Right cardiac atrium (tissue), 5 donors: Measurements from ENCODE around the gene ABCF2. TPM values are rescaled to one million over a fixed set of nuclear protein-coding genes. Genes with fewer than 3 reads are reported as not detected.

ENCODE experiments used
- ATAC-seq, 2 donors: fragments of 200-7000 bp; cut with Tn5 transposase; one replicate each; pipeline versions ENCODE4 v1.8.0 to v1.9.1; 2020; ENCODE audit warnings: moderate library complexity in 2 of 2, mild to moderate bottlenecking in 1 of 2
- DNase-seq, 3 donors: peaks; one replicate each; pipeline ENCODE4 v3.0.0-alpha.2; 2020
- H3K27ac ChIP-seq: one replicate; pipeline ENCODE4 v1.5.1; 2013; ENCODE audit warnings: mild to moderate bottlenecking, low read length, control low read depth, moderate library complexity
- H3K27me3 ChIP-seq: one replicate; pipeline ENCODE4 v1.6.1; 2013; ENCODE audit not compliant: control insufficient read depth, insufficient read depth
- H3K4me1 ChIP-seq: one replicate; pipeline ENCODE4 v1.6.1; 2013; ENCODE audit warnings: low read length; ENCODE audit not compliant: control insufficient read depth, insufficient read depth
- H3K4me3 ChIP-seq: one replicate; pipeline ENCODE4 v1.5.1; 2013; ENCODE audit warnings: low read length, control low read depth
- H3K9me3 ChIP-seq: one replicate; pipeline ENCODE4 v1.6.1; 2013; ENCODE audit warnings: low read length; ENCODE audit not compliant: control insufficient read depth
- WGBS: extraction: QIAGEN DNeasy Blood & Tissue Kit; methylation state at CpG from one replicate; pipeline ENCODE4 v1.1.7; 2013; 5-methylcytosine and 5-hydroxymethylcytosine counted together
- intact Hi-C, 4 donors: fragments of 100-400 bp; cut with DNase I; formaldehyde crosslinking; loops; one replicate each; pipeline versions ENCODE4 v1.11.0 to v1.14.0; 2022 to 2023
- polyA plus RNA-seq: library from polyadenylated mRNA; stranded (reverse); fragments of 200-250 nt; gene quantifications from one replicate; pipeline ENCODE4 v1.2.3, GENCODE V29; 2013
- total RNA-seq, 4 donors: library from RNA; stranded (reverse); fragmentation: NEBNext Ultra II Directional; extraction: Animal tissue kit (Norgen Biotek cat#: 25700); gene quantifications; one replicate each; pipeline ENCODE4 v1.2.1, GENCODE V29; 2021
- donor health status: healthy with polysubstance abuse.
- donor health status: DM: no; HTN: yes; CAD: no.
- donor health status: DM: no; HTN: no; CAD: no.
- donor health status: DM: no; HTN: yes; CAD: no; lungs with severe emphysema.
- donor health status: DM: yes; HTN: yes; CAD: no.

The ABCF2 gene
- total and polyA plus RNA-seq, 5 donors: 17.8 to 34.5 (median 25.6) TPM

DNA sequence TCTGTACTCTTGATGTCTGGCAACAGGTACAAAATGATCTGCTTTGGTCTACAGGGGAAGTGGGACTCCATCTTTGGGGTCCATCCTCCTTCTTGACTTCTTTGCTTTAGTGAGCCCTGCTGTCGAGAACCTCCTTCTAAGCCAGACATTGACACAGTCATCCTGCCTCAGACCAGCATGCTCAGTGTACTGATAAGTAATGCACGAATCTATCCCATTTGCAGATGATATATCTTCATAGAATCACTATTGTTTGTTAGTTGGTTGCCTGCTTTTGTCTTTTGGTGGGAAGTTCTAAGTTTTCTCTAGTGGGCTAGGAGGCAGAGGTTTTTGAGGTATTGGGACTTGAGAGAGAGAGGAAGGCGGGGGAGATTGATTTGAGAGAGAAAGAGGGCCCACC lies 25.7 kb downstream of the ABCF2 start:
- DNase-seq (no peak), ATAC-seq (no peak)
- Histone ChIP-seq H3K4me1 (no peaks in the 10 kb centered on the region), H3K27ac (no peak overlapping the region), H3K27me3 (no peaks in the 10 kb centered on the region), H3K9me3 (no peaks in the 10 kb centered on the region), H3K4me3 (no peak overlapping the region)
- WGBS: 86% methylated on average over 3 of the region's 3 CpGs
- intact Hi-C loops: no loop called here

DNA sequence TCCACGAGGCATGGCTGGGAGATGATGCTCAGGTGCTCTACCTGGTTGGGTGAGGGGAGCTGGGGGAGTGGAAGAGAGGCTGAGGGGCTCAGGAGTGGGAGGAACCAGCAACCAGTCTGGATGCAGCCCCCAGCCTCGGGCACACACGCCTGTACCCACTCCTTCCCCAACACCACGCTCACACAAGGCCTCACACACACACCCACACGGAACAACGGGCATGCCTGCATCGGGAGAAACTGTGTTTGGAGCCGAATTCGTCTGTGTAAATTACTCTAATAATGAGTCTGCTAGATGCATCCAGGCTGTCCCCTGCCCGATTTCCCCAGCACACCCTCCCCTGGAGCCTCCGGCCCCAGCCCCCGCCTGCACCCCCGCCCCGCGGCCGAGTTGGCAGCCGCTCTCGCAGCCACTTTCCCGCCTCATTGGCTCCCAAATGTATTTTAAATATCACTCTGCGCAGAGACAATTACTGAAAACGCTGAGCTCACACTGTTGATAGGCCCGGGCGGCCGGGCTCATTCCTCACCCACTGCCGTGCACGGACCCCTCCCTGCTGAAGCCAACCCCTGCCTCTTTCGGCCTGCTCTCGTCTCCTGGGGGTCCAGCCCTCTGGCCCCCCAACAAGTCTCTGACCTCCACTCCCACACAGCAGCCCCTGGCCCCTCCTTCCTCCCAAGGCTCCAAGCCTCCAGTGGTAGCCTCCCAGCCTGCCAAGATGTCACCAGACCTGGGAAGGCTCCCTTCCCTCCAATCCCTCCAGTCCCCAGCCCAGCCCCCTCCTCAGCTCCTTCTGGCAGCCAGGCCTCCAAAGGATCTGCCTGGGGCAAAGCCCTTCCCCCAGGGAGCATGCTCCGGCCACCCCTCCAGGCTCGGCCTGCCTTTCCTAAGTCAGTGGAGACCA lies 27.8 kb downstream of the ABCF2 start:
- Histone ChIP-seq H3K27me3 (no peaks in the 10 kb centered on the region), H3K27ac (no peak overlapping the region), H3K9me3 (no peaks in the 10 kb centered on the region), H3K4me1 (no peaks in the 10 kb centered on the region), H3K4me3 (no peak overlapping the region)
- 48% methylated on average over 30 of the region's 30 CpGs for WGBS
- peak in 2 of 3 donors; percentile 71 to 74 for DNase-seq
- intact Hi-C loops: no loop called here
- ATAC-seq: peak; percentile 8 to 42

DNA sequence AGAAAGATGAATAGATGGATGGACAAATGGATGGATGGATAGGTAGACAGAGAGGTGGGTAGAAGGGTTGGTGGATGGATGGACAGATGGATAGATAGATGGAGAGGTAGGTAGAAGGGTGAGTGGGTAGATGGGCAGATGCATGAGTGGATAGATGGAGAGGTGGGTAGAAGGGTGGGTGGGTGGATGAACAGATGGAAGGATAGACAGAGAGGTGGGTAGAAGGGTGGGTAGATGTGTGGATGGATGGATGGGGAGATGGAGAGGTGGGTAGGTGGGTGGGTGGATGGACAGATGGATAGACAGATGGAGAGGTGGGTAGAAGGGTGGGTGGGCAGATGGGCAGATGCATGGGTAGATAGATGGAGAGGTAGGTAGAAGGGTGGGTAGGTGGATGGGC lies 29.1 kb downstream of the ABCF2 start:
- ATAC-seq: no peak
- DNase-seq: no peak
- intact Hi-C loops: no loop called here
- no peak overlapping the region for H3K4me3 ChIP-seq
- H3K27me3 ChIP-seq: no peaks in the 10 kb centered on the region
- H3K27ac ChIP-seq: no peak overlapping the region
- H3K4me1 ChIP-seq: no peaks in the 10 kb centered on the region
- H3K9me3 ChIP-seq: no peaks in the 10 kb centered on the region

DNA sequence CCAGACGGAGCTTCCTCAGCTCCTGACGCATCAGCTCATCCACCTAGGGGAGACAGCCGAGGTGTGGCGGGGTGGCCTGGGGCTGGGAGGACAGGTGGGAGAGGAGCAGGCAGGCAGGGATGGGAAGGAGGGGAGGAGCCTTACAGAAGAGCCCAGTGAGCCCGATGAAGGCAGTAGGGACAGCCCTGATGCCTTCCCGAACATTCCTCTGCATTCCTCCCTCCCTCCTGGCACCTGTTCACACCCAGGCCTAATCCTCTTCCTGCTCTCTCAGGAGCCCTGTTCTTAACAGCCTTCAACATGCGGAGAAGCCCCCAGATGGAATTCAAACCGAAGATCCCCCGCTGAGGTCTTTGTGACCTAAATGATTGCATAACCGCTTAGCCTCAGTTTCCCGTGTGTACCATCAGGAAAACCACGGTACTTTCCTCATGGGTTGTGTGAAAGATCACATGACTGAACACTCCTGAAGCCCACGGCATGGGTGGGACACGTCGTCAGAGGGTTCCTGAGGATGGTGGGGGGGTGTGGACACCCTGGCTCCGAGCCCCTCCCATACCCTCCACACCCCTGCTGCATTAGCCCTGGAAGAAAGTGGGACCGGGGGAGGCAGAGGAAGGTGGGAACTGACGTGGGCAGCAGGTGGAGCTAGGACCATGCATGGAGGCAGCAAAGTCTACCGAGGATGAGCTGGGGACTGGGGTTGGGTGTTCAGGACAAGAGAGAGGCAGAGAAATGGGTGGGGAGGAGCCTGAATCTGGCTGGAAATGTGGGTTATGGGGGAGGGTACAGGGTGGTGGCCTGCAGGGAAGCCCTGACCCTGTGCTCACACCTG lies 31.2 kb downstream of the ABCF2 start:
- 54% methylated on average over 19 of the region's 19 CpGs for WGBS
- no peaks in the 10 kb centered on the region for H3K9me3 ChIP-seq
- no peak overlapping the region for H3K4me3 ChIP-seq
- ATAC-seq: no peak
- intact Hi-C loops: no loop called here
- no peak overlapping the region for H3K27ac ChIP-seq
- H3K27me3 ChIP-seq: no peaks in the 10 kb centered on the region
- peak in 2 of 3 donors; percentile 3 to 36 for DNase-seq
- H3K4me1 ChIP-seq: no peaks in the 10 kb centered on the region

DNA sequence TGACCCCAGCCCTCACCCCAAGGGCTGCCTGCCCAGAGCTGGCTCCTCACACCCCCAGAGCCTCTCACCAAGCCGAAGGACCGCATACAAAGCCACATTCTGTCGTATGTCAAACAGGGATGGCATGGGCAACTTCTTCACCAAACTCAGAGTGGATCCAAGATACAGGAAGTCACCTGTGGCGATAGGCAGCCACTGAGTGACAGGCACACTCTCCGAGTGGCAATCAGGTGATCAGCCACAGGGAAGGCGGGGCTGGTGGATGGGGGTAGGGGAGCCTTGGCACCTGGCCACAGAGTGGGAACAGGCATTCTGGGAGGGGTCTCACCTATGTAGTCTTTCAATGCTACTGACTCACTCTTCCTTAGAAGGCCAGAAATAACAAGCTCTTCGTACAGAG lies 32.8 kb downstream of the ABCF2 start:
- no peak for DNase-seq
- ATAC-seq: no peak
- no peaks in the 10 kb centered on the region for H3K9me3 ChIP-seq
- 76% methylated on average over 7 of the region's 7 CpGs for WGBS
- H3K4me1 ChIP-seq: no peaks in the 10 kb centered on the region
- H3K27me3 ChIP-seq: no peaks in the 10 kb centered on the region
- H3K4me3 ChIP-seq: no peak overlapping the region
- H3K27ac ChIP-seq: no peak overlapping the region
- intact Hi-C loops: no loop called here

DNA sequence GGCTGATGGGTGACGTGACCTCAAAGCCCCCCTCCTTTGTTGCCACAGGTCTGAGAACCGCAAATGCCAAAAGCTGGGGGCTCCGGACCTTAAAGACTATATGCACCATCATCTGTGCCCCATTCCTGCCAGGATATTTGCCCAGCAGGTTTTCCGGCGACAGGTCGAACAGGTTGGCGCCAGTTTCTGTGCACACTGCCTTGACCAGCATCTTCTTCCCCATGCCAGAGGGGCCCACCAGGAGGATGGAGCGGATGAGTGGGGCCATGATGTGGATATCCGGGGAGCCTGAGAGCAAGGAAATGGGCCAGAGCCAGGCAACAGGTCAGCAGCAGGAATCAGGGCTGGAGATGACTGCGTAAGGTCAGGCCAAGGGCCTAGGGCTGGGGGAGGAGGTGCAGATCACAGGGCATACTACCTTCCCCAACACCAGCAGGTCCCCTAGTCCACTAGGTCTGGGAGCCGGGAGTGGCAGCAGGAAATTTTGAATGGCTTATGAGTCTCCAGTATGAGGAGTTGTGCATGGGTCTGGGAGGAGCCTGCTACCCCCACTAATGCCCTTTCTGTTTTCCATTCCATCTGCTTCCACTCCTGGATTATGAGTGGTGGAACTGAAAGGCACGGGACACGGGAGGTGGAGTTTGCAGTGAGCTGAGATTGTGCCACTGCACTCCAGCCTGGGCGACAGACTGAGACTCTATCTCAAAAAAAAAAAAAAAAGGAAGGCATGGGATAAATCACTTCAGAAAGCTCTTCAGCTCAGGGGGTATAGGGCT lies 33.6 kb downstream of the ABCF2 start:
- WGBS: 90% methylated on average over 14 of the region's 14 CpGs
- intact Hi-C loops: no loop called here
- DNase-seq (peak in 1 of 3 donors; percentile 40), ATAC-seq (no peak)
- H3K4me3 ChIP-seq: no peak overlapping the region
- H3K27me3 ChIP-seq: no peaks in the 10 kb centered on the region
- H3K9me3 ChIP-seq: no peaks in the 10 kb centered on the region
- H3K4me1 ChIP-seq: no peaks in the 10 kb centered on the region
- no peak overlapping the region for H3K27ac ChIP-seq

DNA sequence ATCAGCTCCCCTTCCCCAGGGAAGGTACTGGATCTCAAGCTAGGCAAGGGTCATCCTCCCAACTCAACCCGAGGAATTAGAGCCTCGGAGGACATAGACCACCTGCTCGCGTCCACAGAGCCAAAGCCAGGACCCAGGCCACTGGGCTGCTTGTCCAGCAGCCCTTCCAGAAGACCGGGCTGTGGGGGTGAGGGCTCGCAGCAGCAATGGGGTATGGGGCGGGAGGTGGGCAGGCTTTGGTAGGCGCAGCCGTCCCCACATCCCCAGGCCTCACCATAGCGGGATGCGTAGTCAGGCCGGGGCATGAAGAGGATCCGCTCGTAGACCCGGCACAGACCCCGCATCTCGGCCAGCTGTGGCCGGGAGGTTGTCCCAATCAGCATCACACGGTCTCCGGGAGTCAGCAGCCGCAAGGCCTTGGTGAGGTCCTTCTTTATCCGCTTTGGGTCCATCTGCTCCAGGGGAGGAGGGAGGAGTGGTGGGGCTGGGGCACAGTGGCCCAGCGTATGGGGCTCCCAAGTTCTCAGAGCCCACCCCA lies 34.9 kb downstream of the ABCF2 start:
- 95% methylated on average over 23 of the region's 23 CpGs for WGBS

DNA sequence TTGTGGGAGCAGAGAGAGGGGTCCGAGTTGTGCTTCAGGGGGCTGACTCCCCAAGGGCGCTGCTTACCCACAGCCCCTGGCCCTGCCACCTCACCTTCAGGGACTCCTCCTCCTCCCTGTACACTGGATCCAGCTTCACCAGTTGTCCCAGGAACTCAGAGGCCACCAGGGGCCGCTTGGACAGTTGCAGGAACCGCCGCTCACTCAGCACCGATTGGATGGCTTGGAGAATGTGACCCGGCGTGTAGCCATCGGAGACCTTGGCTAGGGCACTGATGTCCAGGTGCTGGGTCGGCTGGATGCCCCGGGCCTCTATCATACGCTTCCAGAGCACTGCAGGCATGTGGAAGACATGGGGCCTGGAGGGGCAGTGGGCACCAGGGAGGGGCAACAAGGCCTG lies 35.5 kb downstream of the ABCF2 start:
- 81% methylated on average over 12 of the region's 12 CpGs for WGBS
- Histone ChIP-seq H3K9me3 (no peaks in the 10 kb centered on the region), H3K4me3 (no peak overlapping the region), H3K27me3 (no peaks in the 10 kb centered on the region), H3K4me1 (no peaks in the 10 kb centered on the region), H3K27ac (no peak overlapping the region)
- ATAC-seq (no peak), DNase-seq (no peak)
- intact Hi-C loops: no loop called here

More for the DNA sequence above, 34.9 kb downstream of the ABCF2 start:
- no peak for ATAC-seq
- Histone ChIP-seq H3K27me3 (no peaks in the 10 kb centered on the region), H3K9me3 (no peaks in the 10 kb centered on the region), H3K4me3 (no peak overlapping the region), H3K4me1 (no peaks in the 10 kb centered on the region), H3K27ac (no peak overlapping the region)
- no peak for DNase-seq
- intact Hi-C loops: no loop called here

DNA sequence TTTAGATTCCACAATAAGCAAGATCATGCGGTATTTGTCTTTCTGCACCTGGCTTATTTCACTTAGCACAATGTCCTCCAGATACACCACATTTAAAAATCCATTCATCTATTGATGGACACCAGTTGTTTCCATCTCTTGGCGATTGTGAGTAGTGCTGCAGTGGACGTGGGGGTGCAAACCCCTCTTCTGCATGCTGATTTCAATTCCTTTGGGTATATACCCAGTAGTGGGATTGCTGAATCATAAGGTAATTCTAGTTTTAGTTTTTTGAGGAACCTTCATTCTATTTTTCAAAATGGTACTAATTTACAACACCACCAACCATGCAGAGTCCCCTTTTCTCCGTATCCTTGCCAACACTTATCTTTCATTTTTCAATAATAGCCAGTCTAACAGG lies 38.0 kb downstream of the ABCF2 start:
- WGBS: 73% methylated on average over 4 of the region's 4 CpGs
- ATAC-seq (no peak), DNase-seq (no peak)
- H3K27me3 ChIP-seq: no peaks in the 10 kb centered on the region
- no peak overlapping the region for H3K4me3 ChIP-seq
- H3K9me3 ChIP-seq: no peaks in the 10 kb centered on the region
- intact Hi-C loops: no loop called here
- H3K27ac ChIP-seq: no peak overlapping the region
- no peaks in the 10 kb centered on the region for H3K4me1 ChIP-seq

DNA sequence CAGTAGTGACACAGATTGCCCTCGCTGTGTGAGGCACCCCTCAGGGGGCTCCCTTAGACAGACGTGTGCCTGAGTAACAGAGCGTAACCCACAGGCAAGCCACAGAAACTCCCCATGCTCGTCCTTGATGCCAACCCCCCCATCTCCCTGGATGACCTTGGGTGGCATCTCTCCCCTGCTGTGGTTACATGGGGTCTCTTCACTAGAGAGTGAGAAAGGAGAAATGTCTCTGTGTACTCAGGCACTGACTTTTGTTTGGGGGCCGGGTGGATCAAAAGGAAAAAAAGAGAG lies 38.8 kb downstream of the ABCF2 start:
- Histone ChIP-seq H3K9me3 (no peaks in the 10 kb centered on the region), H3K4me1 (no peaks in the 10 kb centered on the region)
- intact Hi-C loops: no loop called here

More for the DNA sequence above, 38.8 kb downstream of the ABCF2 start:
- 53% methylated on average over 5 of the region's 5 CpGs for WGBS
- H3K27ac ChIP-seq: no peak overlapping the region
- H3K27me3 ChIP-seq: no peaks in the 10 kb centered on the region
- DNase-seq: no peak
- no peak for ATAC-seq
- H3K4me3 ChIP-seq: no peak overlapping the region
